22Rv1 (cell line): Measurements from ENCODE around the gene CES5A.

ENCODE experiments used
- H3K27ac ChIP-seq: fragments of 450-650 bp; 2 replicates; pipeline ENCODE4 v1.5.1; 2017
- CTCF ChIP-seq: fragments of 450-650 bp; IDR thresholded peaks from 2 replicates; pipeline ENCODE4 v1.5.1; 2017; ENCODE audit warnings: mild to moderate bottlenecking
- ZFX ChIP-seq: fragments of 450-650 bp; IDR thresholded peaks from 2 replicates; pipeline ENCODE4 v1.6.1; 2017; ENCODE audit warnings: antibody characterized with exemption, borderline replicate concordance

CES5A gene

GRCh38 chr16:55856950-55857349 lies 18.2 kb downstream of the CES5A start:
- TF ChIP-seq CTCF (no peak), ZFX (no peak)
- no peak overlapping the region for H3K27ac ChIP-seq

- no peak overlapping the region for H3K27ac ChIP-seq
- TF ChIP-seq ZFX (no peak), CTCF (no peak)
Measured at GRCh38 chr16:55853114-55853513, 22.1 kb downstream of the CES5A start.

GRCh38 chr16:55849536-55849935 lies 25.6 kb downstream of the CES5A start:
- TF ChIP-seq CTCF (no peak), ZFX (no peak)
- H3K27ac ChIP-seq: no peak overlapping the region

GRCh38 chr16:55846598-55847346 lies 28.4 kb downstream of the CES5A start:
- H3K27ac ChIP-seq: no peak overlapping the region
- TF ChIP-seq ZFX (no peak), CTCF (no peak)

GRCh38 chr16:55843105-55843395 lies 32.1 kb downstream of the CES5A start:
- peak; percentile 37 for TF ChIP-seq CTCF
- no peak for TF ChIP-seq ZFX
- no peak overlapping the region for H3K27ac ChIP-seq

- H3K27ac ChIP-seq: no peak overlapping the region
- TF ChIP-seq CTCF: peak; percentile 82
- TF ChIP-seq ZFX: no peak
Measured at GRCh38 chr16:55842369-55843104, 32.6 kb downstream of the CES5A start.

GRCh38 chr16:55839115-55839514 lies 36.1 kb downstream of the CES5A start:
- TF ChIP-seq CTCF: no peak
- no peak overlapping the region for H3K27ac ChIP-seq
